Effector memory CD4-positive, alpha-beta T cell (primary cell): ENCODE measurements around the gene SMIM10L2A.
"Not testable (repeated sequence)": the region's sequence is repeated elsewhere in the genome, so short reads cannot be mapped to it uniquely, and the experiment has no call there.

Source experiments
- DNase-seq, 3 donors: peaks; one replicate each; pipeline ENCODE4 v3.0.0-alpha.2; 2020
- H3K27ac ChIP-seq: 2 replicates; pipeline ENCODE4 v1.7.0; 2013; ENCODE audit warnings: mild to moderate bottlenecking, low read length, moderate library complexity; ENCODE audit not compliant: insufficient read depth, poor library complexity, severe bottlenecking
- H3K27me3 ChIP-seq: replicated peaks from 2 replicates; pipeline ENCODE4 v1.7.0; 2013; ENCODE audit warnings: mild to moderate bottlenecking, low read length; ENCODE audit not compliant: insufficient read depth, control insufficient read depth, poor library complexity, severe bottlenecking
- H3K36me3 ChIP-seq: 2 replicates; pipeline ENCODE4 v1.7.0; 2013; ENCODE audit warnings: mild to moderate bottlenecking, low read length, moderate library complexity; ENCODE audit not compliant: control insufficient read depth, insufficient read depth
- H3K4me1 ChIP-seq: 2 replicates; pipeline ENCODE4 v1.7.0; 2013; ENCODE audit warnings: low read length, mild to moderate bottlenecking; ENCODE audit not compliant: control insufficient read depth, insufficient read depth, poor library complexity, severe bottlenecking
- H3K4me3 ChIP-seq: 2 replicates; pipeline ENCODE4 v1.7.0; 2013; ENCODE audit warnings: low read length, low read depth, mild to moderate bottlenecking; ENCODE audit not compliant: insufficient read depth, poor library complexity, severe bottlenecking
- H3K9me3 ChIP-seq: 2 replicates; pipeline ENCODE4 v1.7.0; 2013; ENCODE audit warnings: mild to moderate bottlenecking, low read length, moderate library complexity; ENCODE audit not compliant: control insufficient read depth

Gene SMIM10L2A

GRCh38 chrX:135395064-135395463 is 26.7 kb upstream of the SMIM10L2A start:
- no peak overlapping the region for H3K27ac ChIP-seq
- no peaks in the 10 kb centered on the region for H3K27me3 ChIP-seq
- no peaks in the 10 kb centered on the region for H3K9me3 ChIP-seq
- no peak overlapping the region for H3K4me3 ChIP-seq
- DNase-seq, result no peak
- H3K36me3 ChIP-seq, result no peaks in the 10 kb centered on the region
- H3K4me1 ChIP-seq, result no peaks in the 10 kb centered on the region

GRCh38 chrX:135396109-135396508 is 25.6 kb upstream of the SMIM10L2A start:
- H3K4me1 ChIP-seq, result no peaks in the 10 kb centered on the region
- no peak for DNase-seq
- no peaks in the 10 kb centered on the region for H3K36me3 ChIP-seq
- H3K27ac ChIP-seq, result no peak overlapping the region
- H3K9me3 ChIP-seq, result no peaks in the 10 kb centered on the region
- no peaks in the 10 kb centered on the region for H3K27me3 ChIP-seq
- no peak overlapping the region for H3K4me3 ChIP-seq

- no peak overlapping the region for H3K27ac ChIP-seq
- H3K36me3 ChIP-seq, result no peaks in the 10 kb centered on the region
- H3K4me1 ChIP-seq, result no peaks in the 10 kb centered on the region
- no peaks in the 10 kb centered on the region for H3K27me3 ChIP-seq
- DNase-seq, result no peak
- H3K4me3 ChIP-seq, result no peak overlapping the region
- no peaks in the 10 kb centered on the region for H3K9me3 ChIP-seq
Observed at GRCh38 chrX:135396566-135396965, 25.2 kb upstream of the SMIM10L2A start.

- no peak overlapping the region for H3K27ac ChIP-seq
- DNase-seq, result no peak
- no peak overlapping the region for H3K4me3 ChIP-seq
- H3K36me3 ChIP-seq, result no peaks in the 10 kb centered on the region
- no peaks in the 10 kb centered on the region for H3K9me3 ChIP-seq
- H3K4me1 ChIP-seq, result no peaks in the 10 kb centered on the region
- H3K27me3 ChIP-seq, result no peaks in the 10 kb centered on the region
Observed at GRCh38 chrX:135397652-135398051, 24.1 kb upstream of the SMIM10L2A start.

- H3K4me3 ChIP-seq, result no peak overlapping the region
- no peak for DNase-seq
- H3K27ac ChIP-seq, result no peak overlapping the region
- H3K36me3 ChIP-seq, result no peaks in the 10 kb centered on the region
- peaks cover 3% of the 10 kb centered on the region for H3K4me1 ChIP-seq
- H3K27me3 ChIP-seq, result no peaks in the 10 kb centered on the region
- H3K9me3 ChIP-seq, result no peaks in the 10 kb centered on the region
Observed at GRCh38 chrX:135403374-135403773, 18.4 kb upstream of the SMIM10L2A start.

GRCh38 chrX:135406428-135406827 is 15.3 kb upstream of the SMIM10L2A start:
- not testable (repeated sequence) for H3K27ac ChIP-seq, H3K4me1 ChIP-seq, H3K4me3 ChIP-seq, DNase-seq, H3K9me3 ChIP-seq, H3K27me3 ChIP-seq, H3K36me3 ChIP-seq

- no peaks in the 10 kb centered on the region for H3K9me3 ChIP-seq
- no peaks in the 10 kb centered on the region for H3K36me3 ChIP-seq
- no peak overlapping the region for H3K4me3 ChIP-seq
- no peaks in the 10 kb centered on the region for H3K27me3 ChIP-seq
- no peak for DNase-seq
- no peaks in the 10 kb centered on the region for H3K4me1 ChIP-seq
- no peak overlapping the region for H3K27ac ChIP-seq
Observed at GRCh38 chrX:135408794-135409193, 12.9 kb upstream of the SMIM10L2A start.

GRCh38 chrX:135410861-135411627 is 10.7 kb upstream of the SMIM10L2A start:
- no peaks in the 10 kb centered on the region for H3K27me3 ChIP-seq
- H3K27ac ChIP-seq, result no peak overlapping the region
- DNase-seq, result no peak

GRCh38 chrX:135411893-135412292 is 9.9 kb upstream of the SMIM10L2A start:
- no peaks in the 10 kb centered on the region for H3K9me3 ChIP-seq
- H3K4me1 ChIP-seq, result no peaks in the 10 kb centered on the region
- no peak overlapping the region for H3K4me3 ChIP-seq
- H3K27ac ChIP-seq, result no peak overlapping the region
- no peaks in the 10 kb centered on the region for H3K27me3 ChIP-seq
- DNase-seq, result no peak
- H3K36me3 ChIP-seq, result no peaks in the 10 kb centered on the region

More at GRCh38 chrX:135410861-135411627, 10.7 kb upstream of the SMIM10L2A start:
- Histone ChIP-seq H3K36me3 (no peaks in the 10 kb centered on the region), H3K4me1 (no peaks in the 10 kb centered on the region), H3K9me3 (no peaks in the 10 kb centered on the region), H3K4me3 (no peak overlapping the region)

GRCh38 chrX:135416546-135416945 is 5.2 kb upstream of the SMIM10L2A start:
- Histone ChIP-seq H3K4me3 (no peak overlapping the region), H3K36me3 (no peaks in the 10 kb centered on the region), H3K4me1 (no peaks in the 10 kb centered on the region), H3K27ac (no peak overlapping the region), H3K9me3 (no peaks in the 10 kb centered on the region), H3K27me3 (no peaks in the 10 kb centered on the region)
- no peak for DNase-seq
